ENCODE results near the gene PRDX2.
"Not testable (repeated sequence)": the region's sequence is repeated elsewhere in the genome, so short reads cannot be mapped to it uniquely, and the experiment has no call there.

The PRDX2 gene

GRCh38 chr19:12817810-12818209 lies 16.2 kb upstream of the PRDX2 start:
- H3K9ac ChIP-seq (ENCODE audit: low read length); H3K4me1 ChIP-seq (ENCODE audit: control insufficient read depth, insufficient read depth, low read length); H3K36me3 ChIP-seq (ENCODE audit: control insufficient read depth, insufficient read depth, low read length, severe bottlenecking); DNase-seq (ENCODE audit: low read depth); H3K27me3 ChIP-seq (replicated peaks; ENCODE audit: control insufficient read depth, insufficient read depth, low read length); H3K9me3 ChIP-seq (ENCODE audit: control insufficient read depth, low read length); H3K4me3 ChIP-seq (ENCODE audit: low read length): not testable (repeated sequence)

GRCh38 chr19:12817188-12817587 lies 15.6 kb upstream of the PRDX2 start:
- H3K36me3 ChIP-seq (ENCODE audit: control insufficient read depth, insufficient read depth, low read length, severe bottlenecking); H3K9ac ChIP-seq (ENCODE audit: low read length); H3K27me3 ChIP-seq (replicated peaks; ENCODE audit: control insufficient read depth, insufficient read depth, low read length); H3K4me3 ChIP-seq (ENCODE audit: low read length); H3K4me1 ChIP-seq (ENCODE audit: control insufficient read depth, insufficient read depth, low read length); DNase-seq (ENCODE audit: low read depth); H3K9me3 ChIP-seq (ENCODE audit: control insufficient read depth, low read length): not testable (repeated sequence)

GRCh38 chr19:12815088-12815487 lies 13.5 kb upstream of the PRDX2 start:
- no peaks in the 10 kb centered on the region for H3K4me1 ChIP-seq (ENCODE audit: control insufficient read depth, insufficient read depth, low read length)

GRCh38 chr19:12806242-12807081 lies 4.9 kb upstream of the PRDX2 start, which contains the start of gene RNASEH2A:
Gene RNASEH2A (plus strand): TSS chr19:12806584. CDS start chr19:12806674, 90 bp downstream.
- H3K9ac ChIP-seq (ENCODE audit: low read length), result peak within 1 kb of the TSS; percentile 82
- DNase-seq (ENCODE audit: low read depth), result peak; percentile 95
- no peaks in the 10 kb centered on the region for H3K36me3 ChIP-seq (ENCODE audit: control insufficient read depth, insufficient read depth, low read length, severe bottlenecking)
- H3K4me1 ChIP-seq (ENCODE audit: control insufficient read depth, insufficient read depth, low read length), result peaks cover 20% of the 10 kb centered on the region
- no peaks in the 10 kb centered on the region for H3K27me3 ChIP-seq (replicated peaks; ENCODE audit: control insufficient read depth, insufficient read depth, low read length)
- no peaks in the 10 kb centered on the region for H3K9me3 ChIP-seq (ENCODE audit: control insufficient read depth, low read length)
- H3K4me3 ChIP-seq (ENCODE audit: low read length), result peak within 1 kb of the TSS; percentile 85

More at GRCh38 chr19:12815088-12815487, 13.5 kb upstream of the PRDX2 start:
- Histone ChIP-seq H3K27me3 (replicated peaks; ENCODE audit: control insufficient read depth, insufficient read depth, low read length) (no peaks in the 10 kb centered on the region), H3K9ac (ENCODE audit: low read length) (no peak overlapping the region), H3K4me3 (ENCODE audit: low read length) (no peak overlapping the region), H3K9me3 (ENCODE audit: control insufficient read depth, low read length) (no peaks in the 10 kb centered on the region), H3K36me3 (ENCODE audit: control insufficient read depth, insufficient read depth, low read length, severe bottlenecking) (no peaks in the 10 kb centered on the region)
- DNase-seq (ENCODE audit: low read depth), result no peak

GRCh38 chr19:12804051-12804450 lies 2.5 kb upstream of the PRDX2 start:
- no peak overlapping the region for H3K9ac ChIP-seq (ENCODE audit: low read length)
- H3K4me3 ChIP-seq (ENCODE audit: low read length), result no peak overlapping the region
- no peaks in the 10 kb centered on the region for H3K9me3 ChIP-seq (ENCODE audit: control insufficient read depth, low read length)
- peaks cover 14% of the 10 kb centered on the region for H3K36me3 ChIP-seq (ENCODE audit: control insufficient read depth, insufficient read depth, low read length, severe bottlenecking)
- no peak for DNase-seq (ENCODE audit: low read depth)
- no peaks in the 10 kb centered on the region for H3K27me3 ChIP-seq (replicated peaks; ENCODE audit: control insufficient read depth, insufficient read depth, low read length)
- peaks cover 33% of the 10 kb centered on the region for H3K4me1 ChIP-seq (ENCODE audit: control insufficient read depth, insufficient read depth, low read length)

GRCh38 chr19:12802267-12803106 lies 887 bp upstream of the PRDX2 start:
- H3K4me1 ChIP-seq (ENCODE audit: control insufficient read depth, insufficient read depth, low read length), result peaks cover 33% of the 10 kb centered on the region
- DNase-seq (ENCODE audit: low read depth), result peak; percentile 43
- H3K36me3 ChIP-seq (ENCODE audit: control insufficient read depth, insufficient read depth, low read length, severe bottlenecking), result peaks cover 16% of the 10 kb centered on the region
- H3K9me3 ChIP-seq (ENCODE audit: control insufficient read depth, low read length), result no peaks in the 10 kb centered on the region
- H3K27me3 ChIP-seq (replicated peaks; ENCODE audit: control insufficient read depth, insufficient read depth, low read length), result no peaks in the 10 kb centered on the region
- peak overlapping the region; percentile 89 for H3K4me3 ChIP-seq (ENCODE audit: low read length)
- peak overlapping the region; percentile 94 for H3K9ac ChIP-seq (ENCODE audit: low read length)

- Histone ChIP-seq H3K36me3 (ENCODE audit: control insufficient read depth, insufficient read depth, low read length, severe bottlenecking) (peaks cover 16% of the 10 kb centered on the region), H3K27me3 (replicated peaks; ENCODE audit: control insufficient read depth, insufficient read depth, low read length) (no peaks in the 10 kb centered on the region), H3K4me3 (ENCODE audit: low read length) (peak overlapping the region; percentile 89), H3K4me1 (ENCODE audit: control insufficient read depth, insufficient read depth, low read length) (peaks cover 28% of the 10 kb centered on the region), H3K9me3 (ENCODE audit: control insufficient read depth, low read length) (no peaks in the 10 kb centered on the region), H3K9ac (ENCODE audit: low read length) (peak overlapping the region; percentile 94)
- DNase-seq (ENCODE audit: low read depth), result peak; percentile 51
These were observed 606 bp downstream of the PRDX2 start for GRCh38 chr19:12800923-12801465.

GRCh38 chr19:12800466-12800770 lies 1.2 kb downstream of the PRDX2 start:
- Histone ChIP-seq H3K36me3 (ENCODE audit: control insufficient read depth, insufficient read depth, low read length, severe bottlenecking) (peaks cover 16% of the 10 kb centered on the region), H3K9me3 (ENCODE audit: control insufficient read depth, low read length) (no peaks in the 10 kb centered on the region), H3K9ac (ENCODE audit: low read length) (peak overlapping the region; percentile 94), H3K4me1 (ENCODE audit: control insufficient read depth, insufficient read depth, low read length) (peaks cover 30% of the 10 kb centered on the region), H3K4me3 (ENCODE audit: low read length) (peak overlapping the region; percentile 89), H3K27me3 (replicated peaks; ENCODE audit: control insufficient read depth, insufficient read depth, low read length) (no peaks in the 10 kb centered on the region)
- no peak for DNase-seq (ENCODE audit: low read depth)

GRCh38 chr19:12799742-12800465 lies 1.7 kb downstream of the PRDX2 start:
- no peak for DNase-seq (ENCODE audit: low read depth)
- H3K4me1 ChIP-seq (ENCODE audit: control insufficient read depth, insufficient read depth, low read length), result peaks cover 30% of the 10 kb centered on the region
- H3K27me3 ChIP-seq (replicated peaks; ENCODE audit: control insufficient read depth, insufficient read depth, low read length), result no peaks in the 10 kb centered on the region
- H3K36me3 ChIP-seq (ENCODE audit: control insufficient read depth, insufficient read depth, low read length, severe bottlenecking), result peaks cover 16% of the 10 kb centered on the region
- H3K9ac ChIP-seq (ENCODE audit: low read length), result peak overlapping the region; percentile 94
- H3K9me3 ChIP-seq (ENCODE audit: control insufficient read depth, low read length), result no peaks in the 10 kb centered on the region
- H3K4me3 ChIP-seq (ENCODE audit: low read length), result peak overlapping the region; percentile 89

GRCh38 chr19:12797607-12798006 lies 4.0 kb downstream of the PRDX2 start:
- H3K9me3 ChIP-seq (ENCODE audit: control insufficient read depth, low read length); DNase-seq (ENCODE audit: low read depth); H3K4me3 ChIP-seq (ENCODE audit: low read length); H3K9ac ChIP-seq (ENCODE audit: low read length); H3K27me3 ChIP-seq (replicated peaks; ENCODE audit: control insufficient read depth, insufficient read depth, low read length): not testable (repeated sequence)
- Histone ChIP-seq H3K36me3 (ENCODE audit: control insufficient read depth, insufficient read depth, low read length, severe bottlenecking) (peaks cover 16% of the 10 kb centered on the region), H3K4me1 (ENCODE audit: control insufficient read depth, insufficient read depth, low read length) (peaks cover 32% of the 10 kb centered on the region)
